SHP77 treated with DMSO at 0.1 percent for 48 hours (cell line): ENCODE measurements around the gene C19orf18.
"Not testable (repeated sequence)": the region's sequence is repeated elsewhere in the genome, so short reads cannot be mapped to it uniquely, and the experiment has no call there.

Experiments used
- DNase-seq: peaks from one replicate; lab custom pipeline; 2025; lab: John Stamatoyannopoulos, UW

C19orf18 gene

DNA sequence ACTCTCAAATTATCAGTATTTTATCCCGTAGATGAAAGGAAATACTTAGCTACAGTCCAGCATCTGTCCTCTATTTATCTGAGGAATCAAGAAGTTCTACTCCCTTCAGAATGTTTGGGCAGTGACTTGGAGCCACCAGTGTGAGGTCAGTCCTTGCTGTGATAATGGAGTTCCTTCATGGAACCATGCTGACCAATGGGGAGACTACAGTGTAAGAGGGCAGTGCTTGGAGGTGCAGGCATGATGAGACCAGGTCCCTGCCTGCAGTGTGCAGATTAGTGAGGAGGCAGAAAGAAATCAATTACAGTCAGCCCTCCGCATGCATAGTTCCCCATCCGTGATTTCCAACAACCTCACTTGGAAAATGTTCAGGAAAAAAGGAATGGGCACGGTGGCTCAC is at the start of gene C19orf18:
Gene C19orf18, minus strand, starts transcription at position 101 of the 400 bp plus-strand sequence. CDS start 102 bp downstream, outside the sequence.
- no peak for DNase-seq

DNA sequence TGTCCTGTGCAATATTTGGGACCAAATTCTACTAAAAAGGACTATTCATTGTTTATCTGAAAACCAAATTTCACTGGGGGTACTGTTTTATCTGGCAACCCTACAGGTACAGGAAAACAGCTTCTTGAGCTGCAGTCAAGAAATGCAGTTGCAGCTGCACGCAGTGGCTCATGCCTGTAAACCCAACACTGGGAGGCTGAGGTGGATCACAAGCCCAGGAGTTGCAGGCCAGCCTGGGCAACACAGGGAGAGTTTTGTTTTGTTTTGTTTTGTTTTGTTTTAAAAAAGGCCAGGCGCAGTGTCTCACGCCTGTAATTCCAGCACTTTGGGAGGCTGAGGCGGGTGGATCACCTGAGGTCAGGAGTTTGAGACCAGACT is 47.9 kb upstream of the C19orf18 start:
- DNase-seq, result no peak

DNA sequence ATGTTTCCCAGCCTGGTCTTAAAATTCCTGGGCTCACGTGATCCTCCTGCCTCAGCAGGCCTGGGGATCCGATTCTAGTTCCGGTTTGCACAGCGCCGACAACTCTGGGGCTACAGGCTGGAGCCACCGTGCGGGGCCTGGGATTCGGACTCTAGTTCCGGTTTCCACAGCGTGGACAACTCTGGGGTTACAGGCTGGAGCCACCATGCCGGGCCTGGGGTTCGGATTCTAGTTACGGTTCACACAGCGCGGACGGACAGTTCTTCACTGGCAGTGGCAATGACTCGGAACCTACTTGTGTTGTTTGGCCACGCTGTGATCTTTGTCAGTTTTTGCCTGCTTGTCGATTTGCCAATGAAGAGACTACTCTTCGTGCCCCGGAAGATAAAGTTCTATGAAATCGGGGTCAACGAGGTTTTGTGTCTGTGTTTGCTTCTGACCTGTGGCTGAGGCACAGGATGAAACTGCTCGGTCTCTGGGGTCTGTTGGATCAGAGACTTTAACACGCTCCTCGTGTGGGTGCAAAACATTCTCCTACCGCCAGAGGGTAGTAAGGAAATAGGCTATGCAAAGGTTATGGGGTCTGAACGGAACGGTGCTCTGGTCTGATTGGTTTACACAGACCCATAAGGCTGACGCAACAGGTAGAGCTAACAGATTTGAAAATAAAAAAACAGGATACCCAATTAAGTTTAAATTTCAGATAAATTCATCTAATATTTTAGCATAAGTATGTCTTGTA is 47.4 kb upstream of the C19orf18 start:
- peak; percentile 7 for DNase-seq

DNA sequence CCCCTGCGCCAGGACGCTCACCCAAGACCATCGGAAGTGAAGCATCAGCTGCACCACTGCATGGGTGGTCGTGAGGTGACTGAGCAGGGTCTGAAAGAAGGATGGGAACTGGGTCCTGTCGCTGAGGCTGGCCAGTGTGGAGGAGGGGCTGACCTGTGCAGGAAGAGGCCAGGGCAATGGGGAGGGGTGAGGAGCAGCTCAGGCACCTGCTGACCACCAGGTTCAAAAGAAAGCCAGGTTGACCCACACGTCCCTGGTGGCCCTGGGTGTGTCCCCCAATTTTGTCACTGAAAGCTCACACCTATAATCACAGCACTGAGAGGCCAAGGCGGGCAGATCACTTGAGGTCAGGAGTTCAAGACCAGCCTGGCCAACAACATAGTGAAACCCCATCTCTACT is 45.8 kb upstream of the C19orf18 start:
- no peak for DNase-seq

DNA sequence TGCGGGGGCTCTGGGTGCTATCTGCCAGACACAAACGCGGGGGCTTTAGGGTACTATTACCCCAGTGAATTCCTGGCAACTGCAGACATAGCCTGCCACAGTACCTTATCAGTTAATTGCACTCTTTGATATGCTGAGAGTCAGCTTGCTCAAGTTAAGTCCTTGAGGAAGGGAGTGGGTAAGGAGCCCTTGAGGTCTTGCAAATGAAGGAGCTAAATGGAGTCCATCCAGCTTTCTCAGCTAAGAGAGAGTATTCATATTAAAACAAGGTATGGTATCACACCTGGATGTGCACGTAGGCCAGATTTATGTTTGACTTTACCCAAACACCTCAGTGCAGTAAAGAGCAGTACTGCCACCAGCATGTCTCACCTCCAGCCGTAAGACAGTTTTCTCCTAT is 39.8 kb upstream of the C19orf18 start:
- no peak for DNase-seq

- DNase-seq, result no peak
Observed at GRCh38 chr19:58010507-58010906, 36.2 kb upstream of the C19orf18 start.

DNA sequence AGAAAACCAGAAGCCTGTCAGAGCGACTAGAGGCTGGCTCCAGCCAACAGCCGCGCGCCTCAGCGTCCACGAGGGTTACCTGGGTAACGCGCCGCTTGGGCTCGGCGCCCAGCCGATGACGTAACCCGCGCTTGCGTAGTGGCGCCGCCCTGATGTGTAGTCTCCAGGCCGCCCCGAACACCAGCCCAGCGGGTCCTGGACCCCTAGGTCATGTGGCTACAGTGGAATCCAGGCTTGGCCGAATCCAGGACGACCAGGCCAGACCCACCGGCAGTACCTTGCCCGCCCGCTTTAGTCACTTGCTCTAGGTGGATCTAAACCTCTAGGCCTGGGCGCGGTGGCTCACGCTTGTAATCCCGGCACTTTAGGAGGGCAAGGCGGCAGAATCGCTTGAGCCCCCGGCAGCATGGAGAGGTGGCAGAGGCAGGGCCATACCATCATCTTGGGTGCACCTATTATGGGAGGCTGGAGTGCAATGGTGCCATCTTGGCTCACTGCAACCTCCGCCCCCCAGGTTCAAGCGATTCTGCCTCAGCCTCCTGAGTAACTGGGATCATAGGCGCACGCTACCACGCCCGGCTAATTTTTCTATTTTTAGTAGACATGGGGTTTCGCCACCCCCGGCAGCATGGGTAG is 35.5 kb upstream of the C19orf18 start:
- no peak for DNase-seq

DNA sequence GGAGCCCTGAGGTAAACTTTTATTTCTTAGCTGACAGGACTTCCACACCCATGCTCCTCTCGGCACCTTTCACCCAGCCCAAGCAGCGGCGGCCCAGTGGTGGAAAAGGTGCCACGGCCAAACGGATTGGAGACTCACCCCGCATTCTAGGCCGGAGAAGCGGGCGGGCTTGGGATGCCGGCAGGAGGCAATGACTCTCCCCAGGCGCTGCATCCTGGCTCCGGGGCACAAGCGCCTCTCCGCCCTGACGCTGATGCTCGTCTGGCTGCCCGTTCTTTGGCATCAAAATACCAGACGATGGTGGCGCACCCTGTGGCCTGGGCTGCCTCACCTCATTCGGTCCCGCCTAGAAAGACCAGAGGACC is 34.9 kb upstream of the C19orf18 start:
- no peak for DNase-seq

DNA sequence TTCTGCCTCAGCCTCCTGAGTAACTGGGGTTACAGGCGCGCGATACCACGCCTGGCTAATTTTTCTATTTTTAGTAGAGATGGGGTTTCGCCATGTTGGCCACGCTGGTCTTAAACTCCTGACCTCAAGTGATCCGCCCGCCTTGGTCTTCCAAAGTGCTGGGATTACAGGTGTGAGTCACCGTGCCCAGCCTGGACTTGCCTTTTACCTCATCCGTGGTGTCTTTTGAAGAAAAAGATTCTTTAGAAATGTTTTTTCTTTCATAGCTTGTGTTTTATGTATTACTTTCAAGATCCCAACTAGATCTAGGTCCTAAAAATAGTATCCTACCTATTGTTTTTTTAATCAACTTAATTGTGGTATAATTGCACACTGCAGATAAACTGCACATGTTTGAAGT is 34.5 kb upstream of the C19orf18 start:
- not testable (repeated sequence) for DNase-seq

- no peak for DNase-seq
Observed at GRCh38 chr19:58007285-58007684, 33.0 kb upstream of the C19orf18 start.

GRCh38 chr19:58003174-58003828 is 29.0 kb upstream of the C19orf18 start:
- no peak for DNase-seq

- peak; percentile 60 for DNase-seq
Observed at GRCh38 chr19:58002384-58003173, 28.2 kb upstream of the C19orf18 start, which contains the start of gene ZNF606. Gene ZNF606, minus strand, starts transcription at chr19:58002820. Its CDS starts 1,501 bp downstream, at chr19:58001319.

GRCh38 chr19:58001895-58002369 is 27.6 kb upstream of the C19orf18 start:
- no peak for DNase-seq

GRCh38 chr19:58000677-58001076 is 26.3 kb upstream of the C19orf18 start:
- no peak for DNase-seq

GRCh38 chr19:57992841-57993240 is 18.5 kb upstream of the C19orf18 start:
- no peak for DNase-seq

DNA sequence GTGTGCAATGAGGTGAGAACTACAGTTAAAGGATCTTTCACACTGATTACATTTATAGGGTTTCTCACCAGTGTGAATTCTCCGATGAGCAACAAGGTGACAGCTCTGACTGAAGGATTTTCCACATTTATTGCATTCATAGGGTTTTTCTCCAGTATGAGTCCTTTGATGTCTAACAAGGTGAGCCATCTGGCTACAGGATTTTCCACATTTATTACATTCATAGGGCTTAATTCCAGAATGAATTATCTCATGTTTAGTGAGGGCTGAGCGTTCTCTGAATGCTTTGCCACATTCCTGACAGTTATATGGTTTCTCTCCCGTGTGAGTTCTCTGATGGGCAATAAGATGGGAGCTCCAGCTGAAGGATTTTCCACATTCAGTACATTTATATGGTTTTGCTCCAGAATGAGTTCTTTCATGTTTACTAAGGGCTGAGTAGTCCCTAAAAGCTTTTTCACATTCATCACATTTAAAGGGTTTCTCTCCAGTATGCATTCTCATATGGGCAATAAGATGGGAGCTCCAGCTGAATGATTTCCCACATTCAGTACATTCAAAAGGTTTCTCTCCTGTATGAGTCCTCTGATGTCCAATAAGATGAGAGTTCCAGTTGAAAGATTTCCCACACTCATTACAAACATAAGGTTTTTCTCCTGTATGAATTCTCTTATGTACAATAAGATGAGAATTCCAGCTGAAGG is 4.4 kb upstream of the C19orf18 start:
- no peak for DNase-seq

GRCh38 chr19:57964761-57965160 is 9.6 kb downstream of the C19orf18 start:
- no peak for DNase-seq

DNA sequence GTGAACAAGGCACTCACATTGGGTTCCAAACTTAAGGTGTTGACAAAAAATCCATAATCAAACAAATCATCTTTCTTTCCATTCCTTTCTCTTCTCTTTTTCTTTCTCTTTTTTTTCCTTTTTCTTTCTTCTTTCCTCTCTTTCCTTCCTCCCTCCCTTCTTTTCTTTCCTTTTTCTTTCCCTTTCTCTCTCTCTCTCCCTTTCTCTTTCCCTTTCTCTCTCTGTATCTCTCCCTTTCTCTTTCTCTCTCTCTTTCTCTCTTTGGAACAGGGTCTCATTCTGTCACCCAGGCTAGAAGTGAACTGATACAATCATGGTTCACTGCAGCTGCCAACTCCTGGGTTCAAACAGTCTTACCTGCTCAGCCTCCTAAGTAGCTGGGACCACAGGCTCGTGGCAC is 12.5 kb downstream of the C19orf18 start:
- DNase-seq, result no peak

DNA sequence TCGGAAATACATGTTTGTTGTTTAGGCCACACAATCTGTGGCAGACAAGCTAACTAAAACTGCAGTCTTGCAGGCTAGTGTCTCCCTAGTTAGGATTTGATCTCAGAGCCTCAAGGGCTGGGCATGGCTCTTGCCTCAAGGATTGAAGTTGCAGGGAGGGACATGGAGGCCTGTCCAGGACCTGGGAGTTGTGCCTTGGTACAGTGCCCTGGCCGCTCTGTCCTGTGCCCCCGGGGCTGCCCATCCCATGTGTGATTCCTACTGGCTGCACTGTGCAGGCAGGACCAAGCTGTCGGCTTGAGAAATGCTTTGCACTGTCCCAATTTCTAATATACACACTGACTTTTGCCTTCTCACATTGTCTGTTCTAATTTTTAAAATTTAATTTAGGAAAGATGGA is 19.3 kb downstream of the C19orf18 start:
- no peak for DNase-seq

DNA sequence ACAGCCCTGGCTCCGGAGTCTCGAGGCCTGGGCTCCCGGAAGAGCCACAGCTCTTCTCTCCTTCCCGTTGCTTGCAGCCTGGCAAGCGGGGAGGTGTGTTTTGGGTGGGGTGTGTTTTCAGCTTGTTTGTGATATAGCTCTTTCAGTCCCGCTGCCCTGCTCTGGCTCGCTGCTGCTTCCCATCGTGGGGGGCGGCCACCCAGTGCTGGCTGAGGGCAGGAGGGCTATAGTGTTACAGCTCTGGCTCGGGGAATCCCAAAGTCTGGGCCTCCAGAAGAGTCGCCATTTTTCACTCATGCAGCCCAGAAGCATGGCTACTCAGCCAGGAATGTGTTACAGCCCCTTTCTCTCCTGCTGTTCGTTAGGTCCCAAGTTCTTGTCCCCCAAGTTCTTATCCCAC is 24.6 kb downstream of the C19orf18 start:
- no peak for DNase-seq

GRCh38 chr19:57949296-57949695 is 25.0 kb downstream of the C19orf18 start:
- no peak for DNase-seq
